Measurements from ENCODE around the gene SMYD5.

DNA sequence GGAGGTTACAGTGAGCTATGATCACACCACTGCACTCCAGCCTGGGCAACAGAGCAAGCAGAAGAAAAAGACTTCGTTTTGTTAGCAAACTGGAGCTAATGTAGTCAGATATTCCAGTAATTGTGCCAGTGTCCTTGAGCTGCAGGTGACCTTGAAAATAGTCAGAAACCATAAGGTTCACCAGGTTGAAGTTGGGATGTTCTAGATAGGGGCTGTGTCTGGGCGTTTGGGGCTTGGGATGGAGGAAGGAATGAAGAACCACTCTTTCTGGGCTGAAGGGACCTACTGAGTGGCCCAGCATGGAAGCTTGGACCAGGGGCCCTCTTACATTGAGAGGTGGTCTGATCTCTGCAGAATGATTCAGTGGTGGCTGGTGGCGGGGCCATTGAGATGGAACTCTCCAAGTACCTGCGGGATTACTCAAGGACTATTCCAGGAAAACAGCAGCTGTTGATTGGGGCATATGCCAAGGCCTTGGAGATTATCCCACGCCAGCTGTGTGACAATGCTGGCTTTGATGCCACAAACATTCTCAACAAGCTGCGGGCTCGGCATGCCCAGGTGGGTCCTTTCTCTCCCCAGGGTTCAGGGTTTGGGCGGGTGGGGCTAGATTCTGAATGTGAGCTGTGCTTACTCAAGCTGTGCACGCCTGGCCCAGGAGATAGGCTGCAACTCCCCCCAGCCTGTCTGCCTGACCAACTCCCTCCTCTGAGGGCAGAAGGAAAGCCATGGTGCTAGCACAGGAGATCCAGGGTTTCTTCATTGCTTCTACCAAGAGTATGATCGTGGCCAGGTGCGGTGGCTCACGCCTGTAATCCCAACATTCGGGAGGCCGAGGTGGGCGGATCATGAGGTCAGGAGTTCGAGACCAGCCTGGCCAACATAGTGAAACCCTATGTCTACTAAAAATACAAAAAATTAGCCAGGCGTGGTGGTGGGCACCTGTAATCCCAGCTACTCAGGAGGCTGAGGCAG is 37.1 kb downstream of the SMYD5 start:
- TF ChIP-seq POLR2AphosphoS5 (IDR thresholded peaks at IDR 0.05; ENCODE audit: low read depth, low read length) (no peak), POLR2A (IDR thresholded peaks at IDR 0.05; ENCODE audit: low read depth, low read length) (no peak), TAF1 (IDR thresholded peaks at IDR 0.05; ENCODE audit: low read depth, low read length) (no peak)
